ENCODE data around the gene PKDCC.
"Not testable (repeated sequence)": the region's sequence is repeated elsewhere in the genome, so short reads cannot be mapped to it uniquely, and the experiment has no call there.

The PKDCC gene

DNA sequence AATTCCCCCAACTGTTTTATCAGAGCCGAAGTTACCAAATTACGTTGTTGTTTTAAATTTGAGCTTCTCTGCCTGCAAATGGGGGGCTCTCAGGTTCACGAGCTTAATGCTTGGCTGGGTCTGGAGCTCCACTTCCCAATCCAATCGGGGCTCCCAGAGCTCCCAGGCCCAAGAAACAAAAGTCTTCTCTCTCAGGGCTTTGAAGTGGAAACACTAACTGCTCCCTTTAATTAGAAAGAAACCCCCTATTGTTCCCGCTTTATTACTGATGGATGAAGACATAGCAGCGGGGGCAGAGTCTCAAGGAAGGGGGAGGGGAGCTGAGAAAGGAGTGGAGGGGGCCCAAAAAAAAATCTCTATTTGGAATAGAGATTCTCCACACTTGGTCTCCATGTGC, 15.6 kb upstream of the PKDCC start:
- no peaks in the 10 kb centered on the region for H3K9me3 Mint-ChIP-seq
- H3K4me1 Mint-ChIP-seq: peaks cover 64% of the 10 kb centered on the region
- H3K36me3 Mint-ChIP-seq (ENCODE audit: low read depth): peaks cover 4% of the 10 kb centered on the region
- TF ChIP-seq CTCF (IDR thresholded peaks at IDR 0.05; ENCODE audit: unreplicated experiment in 3 of 3): no peak
- peaks cover 5% of the 10 kb centered on the region for H3K27me3 Mint-ChIP-seq (ENCODE audit: low read depth)
- peak overlapping the region; percentile 78 to 97 (median 87) for H3K27ac Mint-ChIP-seq
- no peak overlapping the region for H3K4me3 Mint-ChIP-seq

DNA sequence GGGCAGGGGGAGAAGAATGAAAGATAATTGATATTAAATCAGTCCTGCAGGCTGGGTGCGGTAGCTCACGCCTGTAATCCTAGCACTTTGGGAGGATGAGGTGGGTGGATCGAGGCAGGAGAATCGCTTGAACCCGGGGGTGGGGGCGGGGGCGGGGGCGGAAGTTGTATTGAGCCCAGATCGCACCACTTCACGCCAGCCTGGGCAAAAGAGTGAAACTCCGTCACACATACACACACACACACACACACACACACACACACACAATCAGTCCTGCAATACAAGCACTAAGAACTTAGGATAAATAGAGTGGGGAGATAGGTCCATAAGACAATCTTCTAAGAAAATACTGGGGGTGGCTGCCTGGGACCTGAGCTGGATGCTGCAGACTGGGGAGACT, 15.1 kb upstream of the PKDCC start:
- Mint-ChIP-seq H3K9me3 (no peaks in the 10 kb centered on the region), H3K36me3 (ENCODE audit: low read depth) (peaks cover 4% of the 10 kb centered on the region), H3K4me1 (peaks cover 59% of the 10 kb centered on the region), H3K4me3 (peak overlapping the region in 2 of 3 experiments; percentile 5 to 18), H3K27ac (peak overlapping the region; percentile 78 to 97 (median 87)), H3K27me3 (ENCODE audit: low read depth) (peaks cover 5% of the 10 kb centered on the region)
- no peak for TF ChIP-seq CTCF (IDR thresholded peaks at IDR 0.05; ENCODE audit: unreplicated experiment in 3 of 3)

- H3K27ac Mint-ChIP-seq: peak overlapping the region in 2 of 3 experiments; percentile 3 to 7
- not testable (repeated sequence) for H3K9me3 Mint-ChIP-seq
Measured at GRCh38 chr2:42034096-42034495, 13.7 kb upstream of the PKDCC start.

DNA sequence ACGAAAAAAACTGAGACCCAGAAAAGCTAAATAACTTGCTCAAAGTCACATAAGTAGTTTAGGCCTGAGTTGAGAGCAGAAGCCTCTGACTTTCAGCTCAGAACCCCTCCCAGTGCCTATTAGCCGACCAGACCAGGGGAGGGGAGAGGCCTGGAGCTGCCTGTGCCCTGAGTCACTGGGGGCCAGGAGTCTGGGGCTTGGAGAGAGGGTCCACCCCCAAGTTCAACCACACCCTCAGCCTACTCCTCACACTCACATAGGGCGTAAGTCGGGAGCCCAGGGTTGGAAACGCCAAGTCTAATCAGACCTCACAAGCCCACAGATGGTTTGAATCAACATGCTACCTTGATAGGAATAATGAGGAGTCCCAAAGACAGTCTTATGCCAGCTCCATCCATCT, 12.6 kb upstream of the PKDCC start:
- Mint-ChIP-seq H3K27ac (peak overlapping the region in 1 of 3 experiments; percentile 3), H3K4me1 (peaks cover 38% of the 10 kb centered on the region), H3K4me3 (no peak overlapping the region), H3K9me3 (no peaks in the 10 kb centered on the region), H3K27me3 (ENCODE audit: low read depth) (peaks cover 7% of the 10 kb centered on the region), H3K36me3 (ENCODE audit: low read depth) (peaks cover 4% of the 10 kb centered on the region)
- TF ChIP-seq CTCF (IDR thresholded peaks at IDR 0.05; ENCODE audit: unreplicated experiment in 3 of 3): no peak

More at GRCh38 chr2:42034096-42034495, 13.7 kb upstream of the PKDCC start:
- H3K27me3 Mint-ChIP-seq (ENCODE audit: low read depth); H3K36me3 Mint-ChIP-seq (ENCODE audit: low read depth); H3K4me3 Mint-ChIP-seq: not testable (repeated sequence)
- peaks cover 46% of the 10 kb centered on the region for H3K4me1 Mint-ChIP-seq

DNA sequence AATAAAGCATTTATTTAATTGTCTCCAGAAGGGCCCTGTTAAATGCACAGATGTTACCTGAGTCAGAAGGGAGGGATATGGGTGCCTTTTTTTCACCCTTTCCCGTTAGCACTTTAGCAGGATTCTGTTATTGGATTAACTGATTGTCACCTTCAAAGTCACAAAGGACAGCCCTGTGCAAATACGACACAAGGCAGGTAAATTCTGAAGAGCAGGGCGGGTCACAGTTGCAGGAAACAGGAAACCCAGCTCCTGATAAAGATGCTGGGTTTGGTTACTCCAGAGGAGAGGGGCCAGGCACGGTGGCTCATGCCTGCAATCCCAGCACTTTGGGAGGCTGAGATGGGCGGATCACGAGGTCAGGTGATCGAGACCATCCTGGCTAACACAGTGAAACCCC, 11.4 kb upstream of the PKDCC start:
- peaks cover 33% of the 10 kb centered on the region for H3K4me1 Mint-ChIP-seq
- no peaks in the 10 kb centered on the region for H3K9me3 Mint-ChIP-seq
- H3K36me3 Mint-ChIP-seq (ENCODE audit: low read depth): peaks cover 4% of the 10 kb centered on the region
- no peak overlapping the region for H3K4me3 Mint-ChIP-seq
- TF ChIP-seq CTCF (IDR thresholded peaks at IDR 0.05; ENCODE audit: unreplicated experiment in 3 of 3): no peak
- no peak overlapping the region for H3K27ac Mint-ChIP-seq
- H3K27me3 Mint-ChIP-seq (ENCODE audit: low read depth): peaks cover 4% of the 10 kb centered on the region

DNA sequence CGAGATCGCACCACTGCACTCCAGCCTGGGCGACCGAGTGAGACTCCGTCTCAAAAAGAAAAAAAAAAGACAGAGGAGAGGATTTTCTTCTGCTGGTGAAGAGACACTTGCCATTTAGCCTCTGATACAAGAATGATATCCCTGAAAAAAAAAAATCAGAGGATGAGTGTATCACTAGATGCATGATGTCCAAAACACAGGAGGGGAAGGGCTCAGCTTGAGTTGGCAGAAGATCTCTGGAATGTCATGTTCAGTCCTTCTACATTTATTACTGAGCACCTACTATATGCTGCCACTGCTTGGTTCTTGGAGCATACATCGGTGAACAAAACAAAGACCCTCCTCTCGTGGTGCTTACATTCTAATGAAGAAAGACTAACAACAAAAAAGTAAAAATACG, 10.9 kb upstream of the PKDCC start:
- H3K27me3 Mint-ChIP-seq (ENCODE audit: low read depth): peaks cover 8% of the 10 kb centered on the region
- peaks cover 4% of the 10 kb centered on the region for H3K36me3 Mint-ChIP-seq (ENCODE audit: low read depth)
- H3K9me3 Mint-ChIP-seq: no peaks in the 10 kb centered on the region
- H3K4me1 Mint-ChIP-seq: peaks cover 28% of the 10 kb centered on the region
- H3K4me3 Mint-ChIP-seq: no peak overlapping the region
- peak overlapping the region in 1 of 3 experiments; percentile 32 for H3K27ac Mint-ChIP-seq
- TF ChIP-seq CTCF (IDR thresholded peaks at IDR 0.05; ENCODE audit: unreplicated experiment in 3 of 3): no peak
